Vagina (tissue), 2 donors: Measurements from ENCODE around the gene FDPS. TPM values are rescaled to one million over a fixed set of nuclear protein-coding genes. Genes with fewer than 3 reads are reported as not detected.

ENCODE experiments used
- DNase-seq, 2 donors: peaks; one replicate each; pipeline ENCODE4 v3.0.0-alpha.2; 2017; ENCODE audit errors: extremely low spot score in 2 of 2
- H3K27ac ChIP-seq: fragments of 200-600 bp; sonication (generic); one replicate; pipeline ENCODE4 v1.5.1; 2019
- H3K27me3 ChIP-seq: fragments of 200-600 bp; sonication (generic); one replicate; pipeline ENCODE4 v1.5.1; 2019
- H3K36me3 ChIP-seq, 2 donors: fragments of 200-600 bp; sonication (generic); one replicate each; pipeline ENCODE4 v1.5.1; 2017 to 2019
- H3K4me1 ChIP-seq: fragments of 200-600 bp; sonication (generic); one replicate; pipeline ENCODE4 v1.5.1; 2019
- H3K4me3 ChIP-seq, 2 donors: fragments of 200-600 bp; sonication (generic); 1 replicate in 1 of 2; 2 replicates in 1 of 2; pipeline ENCODE4 v1.5.1; 2016 to 2019
- H3K9me3 ChIP-seq: fragments of 200-600 bp; sonication (generic); one replicate; pipeline ENCODE4 v1.5.1; 2019
- CTCF ChIP-seq, 3 experiments: fragments of 450-650 bp in 2 of 3; fragments of 200-600 bp in 1 of 3; sonication (generic) in 1 of 3; IDR thresholded peaks; one replicate each; pipeline ENCODE4 v1.5.1; 2017 to 2019; ENCODE audit warnings: antibody characterized with exemption in 3 of 3, mild to moderate bottlenecking in 2 of 3, moderate library complexity in 2 of 3
- POLR2A ChIP-seq, 2 donors: fragments of 450-650 bp; IDR thresholded peaks; one replicate each; pipeline ENCODE4 v1.6.1; 2017; ENCODE audit warnings: antibody characterized with exemption in 2 of 2, mild to moderate bottlenecking in 2 of 2, moderate library complexity in 2 of 2
- POLR2AphosphoS5 ChIP-seq, 2 donors: sonication (generic); formaldehyde crosslinking; IDR thresholded peaks; one replicate each; pipeline ENCODE4 v1.9.0; 2017; ENCODE audit warnings: antibody characterized with exemption in 2 of 2, mild to moderate bottlenecking in 2 of 2, low read depth in 1 of 2; ENCODE audit not compliant: insufficient read depth in 1 of 2
- intact Hi-C: fragments of 100-400 bp; cut with DNase I; formaldehyde crosslinking; loops from one replicate; pipeline ENCODE4 v1.15.1; 2023
- total RNA-seq: library from RNA; depleted of rRNA; stranded (reverse); fragments of >200 nt; gene quantifications from one replicate; pipeline ENCODE4 v1.2.3, GENCODE V29; 2016

The FDPS gene
- total RNA-seq, 1 donor from 2014 or later: 71.0 TPM

DNA sequence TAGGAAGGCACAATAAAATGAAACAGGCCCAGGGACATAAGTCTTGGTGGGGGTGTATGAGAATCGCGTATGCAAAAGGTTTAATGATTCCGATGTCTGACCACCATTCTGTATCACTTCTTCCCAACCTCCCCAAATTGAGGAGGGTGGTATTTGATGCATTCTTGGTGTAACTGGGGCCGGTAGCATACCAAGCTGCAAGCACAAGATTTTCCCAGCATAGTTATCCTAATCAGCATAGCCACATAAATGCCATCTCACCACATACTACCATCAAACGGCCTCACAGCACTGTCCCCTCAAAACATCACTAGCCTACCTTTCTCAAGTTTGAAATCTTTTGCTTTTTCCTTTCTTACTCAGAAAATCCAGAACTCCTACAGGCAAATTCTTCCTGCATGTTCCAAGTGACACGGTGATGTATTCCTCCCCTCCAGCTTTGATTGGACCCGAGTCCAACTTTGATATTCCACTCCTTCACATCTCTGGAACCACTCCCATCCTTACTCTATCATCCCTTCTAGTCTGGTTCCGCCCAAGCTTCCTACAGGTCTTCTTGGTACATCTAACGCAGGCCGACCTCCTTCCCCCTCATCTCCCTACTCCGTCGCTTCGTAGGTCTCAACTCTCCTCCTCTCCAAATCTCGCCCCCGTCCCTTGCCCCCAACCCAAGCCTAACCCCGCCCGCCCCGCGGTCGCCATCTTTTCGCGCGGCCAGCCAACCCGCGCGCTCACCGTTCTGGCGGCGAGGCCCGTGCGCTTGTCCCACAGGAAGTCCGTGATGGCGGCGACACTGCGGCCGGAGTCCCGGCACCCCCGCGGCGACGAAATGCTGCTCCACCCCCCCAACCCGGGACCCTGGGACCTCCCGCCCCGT is 36.0 kb upstream of the FDPS start:
- peaks cover 24% of the 10 kb centered on the region for H3K4me1 ChIP-seq
- peaks cover 5 to 32% of the 10 kb centered on the region in 2 donors for H3K36me3 ChIP-seq
- TF ChIP-seq CTCF (IDR thresholded peaks at IDR 0.05): no peak
- TF ChIP-seq POLR2A (IDR thresholded peaks at IDR 0.05): no peak
- no peak for TF ChIP-seq POLR2AphosphoS5 (IDR thresholded peaks at IDR 0.05; ENCODE audit: insufficient read depth in 1 of 2, low read depth in 1 of 2)
- H3K27me3 ChIP-seq: no peaks in the 10 kb centered on the region
- intact Hi-C loops: no loop called here
- no peak for DNase-seq
- H3K27ac ChIP-seq: peak overlapping the region; percentile 93
- H3K9me3 ChIP-seq: no peaks in the 10 kb centered on the region
- H3K4me3 ChIP-seq: peak overlapping the region; percentile 81 to 83

GRCh38 chr1:155273343-155274245 is 35.1 kb upstream of the FDPS start, which contains the start of gene CLK2:
Gene CLK2, minus strand, starts transcription at chr1:155273504. Its CDS starts 2,527 bp downstream, at chr1:155270977.
- Histone ChIP-seq H3K36me3 (peaks cover 5 to 23% of the 10 kb centered on the region in 2 donors), H3K27ac (peak within 1 kb of the TSS; percentile 93), H3K27me3 (no peaks in the 10 kb centered on the region), H3K9me3 (no peaks in the 10 kb centered on the region), H3K4me1 (peaks cover 32% of the 10 kb centered on the region), H3K4me3 (peak within 1 kb of the TSS; percentile 81 to 83)
- intact Hi-C loops: no loop called here
- DNase-seq: peak in 1 of 2 donors; percentile 95
- TF ChIP-seq CTCF (IDR thresholded peaks at IDR 0.05) (peak in 1 of 3 experiments; percentile 45), POLR2A (IDR thresholded peaks at IDR 0.05) (peak in 1 of 2 donors; percentile 82), POLR2AphosphoS5 (IDR thresholded peaks at IDR 0.05; ENCODE audit: insufficient read depth in 1 of 2, low read depth in 1 of 2) (peak; percentile 93)

DNA sequence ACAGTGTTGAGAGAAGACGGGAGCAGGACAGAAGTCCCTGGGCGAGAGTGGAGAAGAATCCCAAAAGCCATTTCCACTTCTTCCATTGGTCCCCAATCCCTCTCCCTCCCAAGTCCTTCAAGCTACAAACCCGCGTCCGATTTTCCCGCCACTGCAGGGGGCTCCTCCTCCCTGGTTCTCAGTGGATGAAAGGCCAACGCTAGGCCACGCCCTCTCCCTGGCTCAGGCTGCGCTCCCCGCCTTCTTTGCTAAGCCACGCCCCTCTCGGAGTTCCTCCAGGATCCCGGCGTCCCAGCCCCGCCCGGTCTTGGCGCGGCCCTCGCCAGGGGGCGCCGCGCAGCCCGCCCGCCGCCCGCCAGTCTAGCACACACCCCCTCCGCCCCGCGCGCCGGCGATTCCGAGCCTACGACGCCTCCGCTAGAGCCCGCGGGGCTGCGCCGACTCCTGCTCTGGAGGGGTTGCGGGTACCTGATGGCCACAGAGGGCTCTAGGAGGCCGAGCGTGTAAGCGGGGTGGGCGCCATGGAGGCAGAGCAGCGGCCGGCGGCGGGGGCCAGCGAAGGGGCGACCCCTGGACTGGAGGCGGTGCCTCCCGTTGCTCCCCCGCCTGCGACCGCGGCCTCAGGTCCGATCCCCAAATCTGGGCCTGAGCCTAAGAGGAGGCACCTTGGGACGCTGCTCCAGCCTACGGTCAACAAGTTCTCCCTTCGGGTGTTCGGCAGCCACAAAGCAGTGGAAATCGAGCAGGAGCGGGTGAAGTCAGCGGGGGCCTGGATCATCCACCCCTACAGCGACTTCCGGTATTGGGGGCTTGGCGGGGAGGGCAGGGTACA is 31.4 kb upstream of the FDPS start, which contains the start of gene HCN3:
TSS of gene HCN3 (plus strand) at position 394 of the 832 bp plus-strand sequence. CDS start at position 522, 128 bp downstream.
- H3K4me1 ChIP-seq: peaks cover 28% of the 10 kb centered on the region
- TF ChIP-seq CTCF (IDR thresholded peaks at IDR 0.05): peak; percentile 15 to 69 (median 49)
- peak; percentile 41 to 48 for TF ChIP-seq POLR2AphosphoS5 (IDR thresholded peaks at IDR 0.05; ENCODE audit: insufficient read depth in 1 of 2, low read depth in 1 of 2)
- TF ChIP-seq POLR2A (IDR thresholded peaks at IDR 0.05): no peak
- H3K27ac ChIP-seq: peak within 1 kb of the TSS; percentile 61
- H3K36me3 ChIP-seq: no peaks in the 10 kb centered on the region
- no peaks in the 10 kb centered on the region for H3K27me3 ChIP-seq
- peak within 1 kb of the TSS; percentile 59 to 65 for H3K4me3 ChIP-seq
- no peaks in the 10 kb centered on the region for H3K9me3 ChIP-seq
- intact Hi-C loops: loop anchor here (5.0 kb wide), 1 partner anchor 45 kb away; the partner anchor contains the start of gene RUSC1
- no peak for DNase-seq

GRCh38 chr1:155277902-155278688 is 30.6 kb upstream of the FDPS start:
- H3K9me3 ChIP-seq: no peaks in the 10 kb centered on the region
- peak overlapping the region; percentile 59 to 65 for H3K4me3 ChIP-seq
- no peaks in the 10 kb centered on the region for H3K27me3 ChIP-seq
- H3K36me3 ChIP-seq: no peaks in the 10 kb centered on the region
- peaks cover 23% of the 10 kb centered on the region for H3K4me1 ChIP-seq
- H3K27ac ChIP-seq: peak overlapping the region; percentile 61
- DNase-seq: no peak
- TF ChIP-seq POLR2A (IDR thresholded peaks at IDR 0.05): no peak
- peak in 1 of 3 experiments; percentile 16 for TF ChIP-seq CTCF (IDR thresholded peaks at IDR 0.05)
- intact Hi-C loops: loop anchor here (5.0 kb wide), 1 partner anchor 44 kb away; the partner anchor contains the start of gene RUSC1
